NCI-H82 (cell line): ENCODE measurements around the gene SNX15.

Experiments
- DNase-seq: peaks from one replicate; lab custom pipeline; 2025; lab: John Stamatoyannopoulos, UW

SNX15 gene

DNA sequence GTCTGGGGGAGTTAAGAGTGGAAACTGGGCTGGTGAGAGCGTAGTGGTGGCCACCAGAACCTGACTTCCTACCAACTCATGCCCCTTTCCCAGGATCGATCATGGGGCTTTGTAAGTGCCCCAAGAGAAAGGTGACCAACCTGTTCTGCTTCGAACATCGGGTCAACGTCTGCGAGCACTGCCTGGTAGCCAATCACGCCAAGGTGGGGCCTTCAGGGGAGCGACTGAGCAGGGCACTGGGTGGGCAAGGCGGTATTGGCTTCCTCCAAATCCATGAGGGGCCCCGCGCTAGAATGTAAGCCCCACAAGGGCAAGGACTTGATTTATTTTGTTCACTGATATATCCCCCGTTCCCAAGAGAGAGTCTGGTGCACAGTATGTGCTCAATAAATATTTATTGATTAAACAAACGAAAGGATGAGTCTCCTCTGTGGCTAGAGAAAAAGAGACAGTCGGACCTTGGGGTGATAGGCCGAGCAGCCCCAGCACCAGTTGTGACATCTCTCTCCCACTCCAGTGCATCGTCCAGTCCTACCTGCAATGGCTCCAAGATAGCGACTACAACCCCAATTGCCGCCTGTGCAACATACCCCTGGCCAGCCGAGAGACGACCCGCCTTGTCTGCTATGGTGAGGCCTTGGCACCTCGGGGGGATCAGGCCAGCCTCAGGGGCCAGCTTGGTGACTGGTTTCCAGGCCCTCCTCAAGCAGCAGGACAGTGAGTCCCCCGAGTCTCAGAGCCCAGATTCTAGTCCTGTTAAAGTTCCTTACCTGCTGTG is 57.5 kb downstream of the SNX15 start:
- DNase-seq = no peak

DNA sequence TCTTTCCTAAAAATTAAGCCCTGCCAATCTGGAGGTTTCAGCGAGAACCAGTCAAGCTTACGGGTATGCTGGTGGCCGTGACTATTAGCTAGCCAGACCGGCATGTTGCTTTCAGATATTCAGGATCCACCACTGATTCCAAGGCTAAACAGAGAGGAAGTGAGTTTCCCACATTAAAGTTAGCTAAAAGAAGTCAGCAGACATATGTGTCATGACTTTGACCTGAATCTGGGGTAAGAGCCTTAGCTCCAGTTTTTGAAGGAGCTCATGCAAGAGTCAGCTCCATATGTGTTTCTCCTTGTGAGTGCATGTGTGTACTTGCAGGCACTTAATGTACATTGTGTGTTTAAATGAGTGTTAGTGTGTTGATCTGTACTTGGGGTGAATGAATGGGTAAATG is 58.2 kb downstream of the SNX15 start:
- no peak for DNase-seq

DNA sequence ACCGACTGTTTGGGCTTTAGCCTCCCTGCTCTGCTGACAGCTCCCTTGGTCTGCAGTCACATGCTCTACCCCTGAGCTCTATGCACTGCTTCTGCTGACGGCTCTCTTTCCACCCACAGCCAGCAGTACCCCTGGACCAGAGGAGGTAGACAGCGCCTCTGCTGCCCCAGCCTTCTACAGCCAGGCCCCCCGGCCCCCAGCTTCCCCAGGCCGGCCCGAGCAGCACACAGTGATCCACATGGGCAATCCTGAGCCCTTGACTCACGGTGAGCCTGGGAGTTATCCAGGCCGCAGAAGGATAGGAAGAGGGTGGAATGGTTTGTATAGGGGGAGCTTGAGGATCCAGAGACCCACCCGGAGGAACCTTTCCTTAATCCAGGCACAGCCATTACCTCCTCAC is 59.6 kb downstream of the SNX15 start:
- no peak for DNase-seq

DNA sequence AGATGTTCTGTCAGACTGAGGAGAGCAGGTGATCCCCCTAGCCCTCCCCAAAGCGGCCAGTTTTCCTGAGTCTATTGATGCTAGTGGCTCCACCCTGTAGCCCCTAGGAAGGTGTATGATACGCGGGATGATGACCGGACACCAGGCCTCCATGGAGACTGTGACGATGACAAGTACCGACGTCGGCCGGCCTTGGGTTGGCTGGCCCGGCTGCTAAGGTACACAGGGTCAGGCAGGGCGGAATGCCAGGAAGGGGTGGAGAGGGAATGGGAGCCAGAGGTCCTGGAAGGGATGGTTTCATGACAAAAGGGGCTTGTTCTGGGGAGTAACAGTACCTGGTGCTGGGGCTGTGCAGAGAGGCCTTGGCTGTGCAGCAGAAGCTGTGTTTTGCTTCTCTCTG is 60.0 kb downstream of the SNX15 start:
- DNase-seq = no peak

DNA sequence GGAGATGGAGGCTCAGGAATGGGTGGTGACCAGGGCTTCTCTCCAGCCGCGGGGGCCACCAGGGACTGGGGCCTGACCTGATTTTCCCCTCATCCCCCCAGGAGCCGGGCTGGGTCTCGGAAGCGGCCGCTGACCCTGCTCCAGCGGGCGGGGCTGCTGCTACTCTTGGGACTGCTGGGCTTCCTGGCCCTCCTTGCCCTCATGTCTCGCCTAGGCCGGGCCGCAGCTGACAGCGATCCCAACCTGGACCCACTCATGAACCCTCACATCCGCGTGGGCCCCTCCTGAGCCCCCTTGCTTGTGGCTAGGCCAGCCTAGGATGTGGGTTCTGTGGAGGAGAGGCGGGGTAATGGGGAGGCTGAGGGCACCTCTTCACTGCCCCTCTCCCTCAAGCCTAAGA is 60.6 kb downstream of the SNX15 start:
- no peak for DNase-seq

DNA sequence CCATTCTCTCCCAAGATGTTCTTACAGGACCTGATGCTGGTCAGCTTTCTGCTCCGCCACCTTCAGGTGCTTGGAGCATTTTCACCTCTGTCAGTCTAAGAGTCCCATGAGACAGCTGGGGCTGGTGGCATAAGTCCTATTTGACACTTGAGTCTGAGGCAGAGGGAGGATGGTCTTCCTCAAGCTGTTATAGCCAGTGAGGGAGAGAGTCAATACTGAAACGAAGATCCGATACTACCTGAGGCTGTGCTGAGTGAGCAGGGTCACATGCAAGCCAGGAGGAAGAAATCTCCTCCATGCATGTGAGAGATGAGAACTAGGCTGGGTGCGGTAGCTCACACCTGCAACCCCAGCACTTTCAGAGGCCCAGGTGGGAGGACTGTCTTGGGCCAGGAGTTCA is 62.4 kb downstream of the SNX15 start:
- no peak for DNase-seq
